ENCODE results near the gene ELOA. TPM values are rescaled to one million over a fixed set of nuclear protein-coding genes. Genes with fewer than 3 reads are reported as not detected.

The ELOA gene
- 29.1 TPM for total RNA-seq
- long read RNA-seq, full-length matches to known transcripts: 23 of 41 reads
- long read RNA-seq, partial matches to known transcripts: 16 of 41 reads
- long read RNA-seq, other reads (novel, unspliced or antisense): 2 of 41 reads

DNA sequence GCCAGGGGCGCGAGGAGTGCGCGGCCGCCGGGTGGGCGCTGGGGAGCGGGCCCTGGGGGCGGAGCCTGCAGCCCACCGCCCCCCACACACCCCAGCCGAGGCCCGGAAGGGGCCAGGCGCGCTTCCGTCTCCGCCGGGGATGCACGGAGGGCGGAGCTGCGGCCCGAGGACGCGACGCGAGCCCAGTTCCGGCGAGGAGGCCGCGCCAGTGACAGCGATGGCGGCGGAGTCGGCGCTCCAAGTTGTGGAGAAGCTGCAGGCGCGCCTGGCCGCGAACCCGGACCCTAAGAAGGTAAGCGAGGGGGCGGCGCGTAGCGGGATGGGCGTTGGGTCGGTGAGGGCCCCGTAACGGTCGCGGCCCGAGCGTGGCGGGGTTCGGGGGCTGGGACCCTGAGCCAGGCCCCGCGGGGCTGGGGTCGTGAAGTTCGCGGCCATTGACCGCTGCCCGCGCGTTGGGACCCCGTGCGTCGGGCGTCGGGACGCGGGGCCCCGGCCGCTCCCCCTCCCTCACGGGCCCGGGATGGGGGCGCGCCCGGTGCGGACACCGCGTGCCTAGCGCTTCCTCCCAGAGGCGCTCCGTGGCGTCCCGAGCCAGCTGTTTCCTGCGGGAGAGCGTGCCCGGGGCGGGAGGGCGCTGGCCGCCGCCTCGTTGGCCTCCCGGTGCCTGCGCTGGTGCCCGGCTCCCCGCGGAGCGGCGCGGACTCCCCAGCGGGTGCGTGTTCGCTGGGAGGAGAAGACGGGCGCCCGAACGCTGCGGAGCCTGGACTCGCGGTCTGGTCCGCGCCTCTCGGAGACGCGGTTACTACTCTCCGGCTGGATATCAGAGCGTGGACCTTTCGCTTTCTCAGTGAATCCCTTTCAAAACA lies at the start of gene ELOA:
ELOA (plus strand) TSS at position 185 of the 866 bp plus-strand sequence; CDS start at position 218, 33 bp downstream.
- Histone ChIP-seq H3K4me1 (peaks cover 63% of the 10 kb centered on the region), H3K9me3 (replicated peaks) (no peaks in the 10 kb centered on the region), H3K4me3 (peak within 1 kb of the TSS; percentile 98), H3K36me3 (peaks cover 7% of the 10 kb centered on the region), H3K27me3 (ENCODE audit: low read depth) (no peaks in the 10 kb centered on the region), H3K27ac (replicated peaks) (peak within 1 kb of the TSS; percentile 95)
- peak; percentile 79 for DNase-seq
- no peak for TF ChIP-seq CTCF (IDR thresholded peaks at IDR 0.05; ENCODE audit: borderline replicate concordance)
- intact Hi-C loops (cut with micrococcal nuclease): no loop called here

- no peaks in the 10 kb centered on the region for H3K27me3 ChIP-seq (ENCODE audit: low read depth)
- H3K9me3 ChIP-seq (replicated peaks): no peaks in the 10 kb centered on the region
- no peak overlapping the region for H3K27ac ChIP-seq (replicated peaks)
- H3K36me3 ChIP-seq: peaks cover 61% of the 10 kb centered on the region
- TF ChIP-seq CTCF (IDR thresholded peaks at IDR 0.05; ENCODE audit: borderline replicate concordance): no peak
- no peak for DNase-seq
- H3K4me1 ChIP-seq: peaks cover 70% of the 10 kb centered on the region
- peak overlapping the region; percentile 93 for H3K4me3 ChIP-seq
- intact Hi-C loops (cut with micrococcal nuclease): no loop called here
These were observed 49.7 kb upstream of the ELOA start for GRCh38 chr1:23693599-23693998.

DNA sequence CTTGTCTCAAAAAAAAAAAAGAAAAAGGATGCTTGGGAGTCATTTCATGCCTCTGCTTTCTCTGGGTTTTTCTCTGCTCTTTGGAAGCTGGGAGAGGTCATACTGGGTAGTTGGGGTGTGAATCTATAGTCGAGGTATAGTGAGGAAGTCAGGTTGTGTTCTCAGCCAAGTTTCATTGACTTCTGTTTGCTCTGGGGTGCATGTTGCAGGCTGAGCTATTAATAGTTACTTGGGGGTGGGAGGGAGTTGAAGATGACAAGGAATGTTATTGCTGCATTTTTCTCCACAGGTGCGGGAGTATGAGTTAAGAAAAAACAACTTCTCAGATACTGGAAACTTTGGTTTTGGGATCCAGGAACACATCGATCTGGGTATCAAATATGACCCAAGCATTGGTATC lies 48.9 kb upstream of the ELOA start:
- DNase-seq: no peak
- peaks cover 70% of the 10 kb centered on the region for H3K4me1 ChIP-seq

DNA sequence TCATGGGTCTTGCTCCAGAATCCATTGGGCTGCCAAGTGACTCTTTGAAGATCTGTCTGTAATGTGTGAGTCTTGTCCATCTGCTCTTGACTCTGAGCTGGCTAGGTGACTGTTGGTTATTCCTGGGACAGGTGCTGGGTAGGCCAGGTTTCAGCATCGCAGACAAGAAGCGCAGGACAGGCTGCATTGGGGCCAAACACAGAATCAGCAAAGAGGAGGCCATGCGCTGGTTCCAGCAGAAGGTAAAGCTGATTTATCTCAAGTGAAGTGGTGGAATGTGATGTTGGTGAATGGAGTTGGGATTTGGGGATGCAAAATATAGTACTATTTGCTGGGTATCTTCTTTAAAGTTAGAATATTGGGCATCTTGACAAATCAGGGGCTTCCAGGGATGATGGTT lies 47.6 kb upstream of the ELOA start:
- Histone ChIP-seq H3K4me3 (no peak overlapping the region), H3K27me3 (ENCODE audit: low read depth) (no peaks in the 10 kb centered on the region), H3K36me3 (peaks cover 81% of the 10 kb centered on the region), H3K27ac (replicated peaks) (no peak overlapping the region), H3K4me1 (peaks cover 70% of the 10 kb centered on the region), H3K9me3 (replicated peaks) (no peaks in the 10 kb centered on the region)
- no peak for DNase-seq
- intact Hi-C loops (cut with micrococcal nuclease): no loop called here
- no peak for TF ChIP-seq CTCF (IDR thresholded peaks at IDR 0.05; ENCODE audit: borderline replicate concordance)

More for the DNA sequence above, 48.9 kb upstream of the ELOA start:
- Histone ChIP-seq H3K9me3 (replicated peaks) (no peaks in the 10 kb centered on the region), H3K36me3 (peaks cover 68% of the 10 kb centered on the region), H3K27ac (replicated peaks) (no peak overlapping the region), H3K27me3 (ENCODE audit: low read depth) (no peaks in the 10 kb centered on the region), H3K4me3 (no peak overlapping the region)
- intact Hi-C loops (cut with micrococcal nuclease): no loop called here
- no peak for TF ChIP-seq CTCF (IDR thresholded peaks at IDR 0.05; ENCODE audit: borderline replicate concordance)

DNA sequence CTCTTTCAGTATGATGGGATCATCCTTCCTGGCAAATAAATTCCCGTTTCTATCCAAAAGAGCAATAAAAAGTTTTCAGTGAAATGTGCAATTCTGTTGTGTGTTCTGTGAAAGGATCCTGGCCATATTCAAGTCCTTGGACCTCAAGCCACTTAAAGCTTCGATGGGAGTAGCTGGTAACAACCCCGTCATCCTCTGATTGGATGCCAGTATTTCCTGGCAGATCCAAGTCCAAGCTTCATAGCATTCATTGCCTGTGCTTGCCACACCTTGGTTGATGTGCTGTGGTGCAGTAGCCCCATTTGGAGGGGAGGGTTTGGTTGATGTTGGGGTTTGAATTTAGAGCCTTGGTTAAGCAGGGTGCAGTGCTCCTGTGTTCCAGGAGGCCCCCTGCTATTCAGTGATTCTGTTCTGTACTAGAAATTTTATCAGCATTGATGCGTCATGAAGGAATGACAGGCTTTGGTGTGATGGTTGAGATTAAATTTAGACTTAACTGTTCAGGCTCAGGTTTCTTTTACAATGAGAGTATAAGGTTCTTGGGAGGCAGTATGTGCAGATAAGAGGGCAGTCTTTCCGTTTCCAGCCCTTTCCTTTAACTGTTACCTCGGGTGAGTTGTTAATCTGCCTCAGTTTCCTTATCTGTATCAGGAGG lies 46.8 kb upstream of the ELOA start:
- intact Hi-C loops (cut with micrococcal nuclease): no loop called here
- H3K27me3 ChIP-seq (ENCODE audit: low read depth): no peaks in the 10 kb centered on the region
- peaks cover 66% of the 10 kb centered on the region for H3K4me1 ChIP-seq
- TF ChIP-seq CTCF (IDR thresholded peaks at IDR 0.05; ENCODE audit: borderline replicate concordance): no peak
- no peaks in the 10 kb centered on the region for H3K9me3 ChIP-seq (replicated peaks)
- peaks cover 89% of the 10 kb centered on the region for H3K36me3 ChIP-seq
- H3K27ac ChIP-seq (replicated peaks): no peak overlapping the region
- DNase-seq: no peak
- H3K4me3 ChIP-seq: no peak overlapping the region

All from left ventricle myocardium inferior (tissue), 1 donor.